ENCODE results near the gene UNC45A. TPM values are rescaled to one million over a fixed set of nuclear protein-coding genes. Genes with fewer than 3 reads are reported as not detected.

The UNC45A gene
- total RNA-seq, 1 donor from 2014 or later: 56.2 TPM

- H3K9me3 Mint-ChIP-seq (ENCODE audit: unreplicated experiment): no peaks in the 10 kb centered on the region
- peaks cover 13% of the 10 kb centered on the region for H3K4me1 ChIP-seq (ENCODE audit: insufficient read depth, low read length)
- H3K79me2 ChIP-seq (ENCODE audit: insufficient read depth, low read length): no peaks in the 10 kb centered on the region
- peak; percentile 36 for DNase-seq (ENCODE audit: low read depth)
- TF ChIP-seq CTCF (IDR thresholded peaks at IDR 0.05; ENCODE audit: insufficient read depth, low read depth, low read length) (no peak), EZH2 (IDR thresholded peaks at IDR 0.05; ENCODE audit: insufficient read depth, low read length) (no peak)
- no peaks in the 10 kb centered on the region for H4K20me1 ChIP-seq (ENCODE audit: insufficient read depth, low read length)
- H2AFZ ChIP-seq (ENCODE audit: low read depth, low read length): peak within 1 kb of the TSS; percentile 98
- H3K9ac ChIP-seq (ENCODE audit: low read length): peak within 1 kb of the TSS; percentile 85
- FAIRE-seq: no peak
- H3K4me2 ChIP-seq (ENCODE audit: low read length): peak within 1 kb of the TSS; percentile 97
- peaks cover 18% of the 10 kb centered on the region for H3K36me3 Mint-ChIP-seq (ENCODE audit: low read depth, unreplicated experiment)
- H3K4me3 Mint-ChIP-seq (ENCODE audit: unreplicated experiment): peak within 1 kb of the TSS; percentile 87
- H3K27me3 Mint-ChIP-seq (ENCODE audit: low read depth, unreplicated experiment): peaks cover 17% of the 10 kb centered on the region
- H3K4me1 Mint-ChIP-seq (ENCODE audit: low read depth, unreplicated experiment): peaks cover 2% of the 10 kb centered on the region
- no peaks in the 10 kb centered on the region for H3K27me3 ChIP-seq (ENCODE audit: insufficient read depth, low read length)
- H3K4me3 ChIP-seq (ENCODE audit: insufficient read depth, low read depth, low read length): peak within 1 kb of the TSS; percentile 85
- H3K27ac Mint-ChIP-seq (ENCODE audit: unreplicated experiment): peak within 1 kb of the TSS; percentile 75
- H3K9me3 ChIP-seq (ENCODE audit: insufficient read depth, low read depth, low read length): no peaks in the 10 kb centered on the region
- no peaks in the 10 kb centered on the region for H3K36me3 ChIP-seq (ENCODE audit: insufficient read depth, low read length)
- H3K27ac ChIP-seq (ENCODE audit: low read depth, low read length): peak within 1 kb of the TSS; percentile 84
Observed at GRCh38 chr15:90902840-90903732, 32.0 kb upstream of the UNC45A start, which contains the start of gene MAN2A2. Gene MAN2A2, plus strand, starts transcription at chr15:90903302. Its CDS starts 906 bp downstream, at chr15:90904208.

GRCh38 chr15:90903733-90904536, 31.1 kb upstream of the UNC45A start:
- no peaks in the 10 kb centered on the region for H3K27me3 ChIP-seq (ENCODE audit: insufficient read depth, low read length)
- H3K36me3 ChIP-seq (ENCODE audit: insufficient read depth, low read length): no peaks in the 10 kb centered on the region
- no peak overlapping the region for H3K27ac Mint-ChIP-seq (ENCODE audit: unreplicated experiment)
- peaks cover 15% of the 10 kb centered on the region for H3K27me3 Mint-ChIP-seq (ENCODE audit: low read depth, unreplicated experiment)
- H3K79me2 ChIP-seq (ENCODE audit: insufficient read depth, low read length): no peaks in the 10 kb centered on the region
- H3K9me3 Mint-ChIP-seq (ENCODE audit: unreplicated experiment): no peaks in the 10 kb centered on the region
- DNase-seq (ENCODE audit: low read depth) (no peak), FAIRE-seq (no peak)
- H4K20me1 ChIP-seq (ENCODE audit: insufficient read depth, low read length): no peaks in the 10 kb centered on the region
- TF ChIP-seq EZH2 (IDR thresholded peaks at IDR 0.05; ENCODE audit: insufficient read depth, low read length) (no peak), CTCF (IDR thresholded peaks at IDR 0.05; ENCODE audit: insufficient read depth, low read depth, low read length) (no peak)
- peak overlapping the region; percentile 67 for H3K4me3 ChIP-seq (ENCODE audit: insufficient read depth, low read depth, low read length)
- H3K4me1 ChIP-seq (ENCODE audit: insufficient read depth, low read length): peaks cover 13% of the 10 kb centered on the region
- H3K9me3 ChIP-seq (ENCODE audit: insufficient read depth, low read depth, low read length): no peaks in the 10 kb centered on the region
- H3K36me3 Mint-ChIP-seq (ENCODE audit: low read depth, unreplicated experiment): peaks cover 18% of the 10 kb centered on the region
- H3K4me1 Mint-ChIP-seq (ENCODE audit: low read depth, unreplicated experiment): peaks cover 2% of the 10 kb centered on the region
- peak overlapping the region; percentile 74 for H3K4me3 Mint-ChIP-seq (ENCODE audit: unreplicated experiment)
- peak overlapping the region; percentile 13 for H2AFZ ChIP-seq (ENCODE audit: low read depth, low read length)
- H3K9ac ChIP-seq (ENCODE audit: low read length): peak overlapping the region; percentile 85
- no peak overlapping the region for H3K27ac ChIP-seq (ENCODE audit: low read depth, low read length)
- H3K4me2 ChIP-seq (ENCODE audit: low read length): peak overlapping the region; percentile 97

All from astrocyte (in vitro differentiated cells and primary cell).